NCI-H82 treated with DMSO at 0.1 percent for 48 hours (cell line): ENCODE data around the gene UCK1.
"Not testable (repeated sequence)": the region's sequence is repeated elsewhere in the genome, so short reads cannot be mapped to it uniquely, and the experiment has no call there.

Experiments
- DNase-seq: peaks from one replicate; lab custom pipeline; 2025; ENCODE audit not compliant: unreplicated experiment; lab: John Stamatoyannopoulos, UW

Gene UCK1

DNA sequence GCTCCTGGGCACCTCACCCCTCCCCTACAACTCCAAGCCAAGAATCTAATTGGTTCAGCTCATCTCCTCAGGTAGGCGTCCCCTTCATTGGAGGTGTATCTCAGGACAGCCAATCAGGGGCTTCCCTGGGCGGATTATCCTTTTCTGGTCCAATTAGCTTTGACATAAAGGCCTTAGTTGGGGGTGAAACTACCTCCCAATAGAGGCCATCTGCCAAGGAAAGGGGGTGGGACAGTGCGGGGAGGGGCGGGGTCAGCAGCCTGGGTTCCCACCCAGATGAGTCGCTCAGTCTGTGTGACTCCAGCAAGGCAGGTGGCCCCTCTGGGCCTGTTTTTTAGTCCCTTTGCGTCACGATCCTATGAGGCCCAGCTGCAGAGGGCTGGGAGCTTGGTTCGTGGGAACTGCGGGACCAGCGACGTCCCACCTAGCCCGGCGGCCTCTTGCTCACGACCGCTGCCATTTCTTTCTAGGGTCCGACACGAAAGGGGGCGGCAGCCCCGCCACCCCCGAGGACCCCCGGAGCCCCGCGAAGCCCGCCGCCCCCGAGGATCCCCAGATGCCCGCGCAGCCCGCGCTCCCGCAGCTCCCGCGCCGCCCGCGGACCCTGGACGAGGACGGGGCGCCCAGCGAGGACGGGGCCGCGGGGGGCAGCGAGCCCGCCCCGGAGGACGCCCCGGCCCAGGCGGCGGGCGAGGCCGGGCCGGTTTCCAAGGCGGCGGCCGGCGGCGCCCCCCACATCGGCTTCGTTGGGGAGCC lies 23.2 kb upstream of the UCK1 start:
- no peak for DNase-seq

DNA sequence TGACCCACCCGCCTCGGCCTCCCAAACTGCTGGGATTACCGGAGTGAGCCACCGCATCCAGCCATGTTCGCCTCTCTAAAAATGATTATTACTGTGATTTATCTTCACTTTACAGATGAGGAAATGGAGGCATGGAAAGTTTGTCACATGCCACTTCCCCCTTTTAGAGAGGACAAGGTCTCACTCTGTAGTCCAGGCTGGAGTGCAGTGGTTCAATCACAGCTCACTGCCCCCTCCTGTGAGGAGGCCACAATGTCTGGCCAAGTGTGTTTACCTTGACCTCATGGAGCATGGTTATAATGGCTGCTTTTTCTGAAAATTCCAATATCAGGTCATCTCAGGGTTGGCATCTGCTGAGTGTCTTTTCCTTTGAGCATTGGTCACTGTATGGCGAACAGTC lies 21.0 kb upstream of the UCK1 start:
- no peak for DNase-seq

- DNase-seq: peak; percentile 9
Measured at GRCh38 chr9:131550465-131550864, 19.4 kb upstream of the UCK1 start.

- not testable (repeated sequence) for DNase-seq
Measured at GRCh38 chr9:131549186-131549585, 18.1 kb upstream of the UCK1 start.

DNA sequence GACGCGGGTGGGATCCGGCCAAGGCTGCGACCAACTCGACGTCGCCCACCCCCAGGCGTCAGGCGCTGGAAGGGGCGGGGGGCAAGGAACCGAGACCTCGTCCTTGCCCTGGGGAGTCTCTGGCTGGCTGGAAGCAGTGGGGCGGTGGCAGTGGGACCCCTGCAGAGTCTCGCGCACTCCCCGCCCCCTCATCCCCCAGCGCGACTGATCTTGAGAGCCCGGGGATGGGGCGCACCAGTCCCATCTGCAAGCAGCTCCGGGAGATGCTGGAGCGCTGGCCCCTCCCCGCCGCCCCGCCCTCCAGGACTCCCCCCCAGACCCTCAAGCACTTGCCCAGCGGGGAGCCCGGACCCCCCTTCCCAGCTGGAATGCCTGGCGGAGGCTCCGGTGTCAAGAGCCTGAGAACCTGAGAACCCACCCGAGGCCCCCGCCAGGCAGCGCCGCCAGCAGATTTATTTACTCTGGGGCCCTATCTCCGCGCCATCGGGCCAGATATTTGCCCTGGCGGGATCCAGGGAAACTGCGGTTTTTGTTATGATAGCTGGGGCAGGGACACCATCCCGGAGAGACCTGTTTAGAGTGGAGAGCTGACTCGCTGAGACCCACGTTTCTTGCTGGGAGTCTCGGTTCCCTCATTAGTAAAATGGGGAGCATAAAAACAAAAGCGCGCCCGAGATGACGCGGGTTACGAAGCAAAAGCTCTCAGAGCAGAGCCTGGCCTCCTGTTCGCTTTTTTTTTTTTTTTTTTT lies 15.4 kb upstream of the UCK1 start:
- peak; percentile 7 for DNase-seq

DNA sequence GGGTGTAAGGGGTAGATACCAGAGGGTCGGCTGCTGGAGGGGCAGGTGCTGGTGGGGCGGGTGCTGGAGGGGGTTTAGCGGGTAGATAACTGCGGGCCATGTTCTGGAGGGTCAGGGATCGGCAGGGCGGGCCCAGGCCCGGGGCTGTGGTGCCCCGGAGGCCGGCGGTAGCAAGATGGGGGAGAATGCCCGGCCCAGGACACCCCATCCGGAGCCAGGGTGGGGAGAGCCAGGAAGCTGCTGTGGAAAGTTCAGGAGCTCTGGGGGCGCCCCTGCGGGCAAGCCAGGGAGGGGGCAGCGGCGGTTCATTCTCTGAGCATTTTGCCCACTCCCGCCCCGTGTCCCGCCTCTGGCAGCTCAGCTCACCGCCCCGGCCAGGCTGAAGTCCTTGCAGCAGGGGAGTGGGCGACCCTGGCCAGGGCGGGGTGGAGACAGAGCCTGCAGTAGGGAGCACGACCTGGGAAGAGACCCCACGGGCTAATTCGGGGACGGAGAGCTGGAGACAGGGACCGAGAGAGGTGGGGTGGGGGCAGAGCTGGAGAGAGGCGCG lies 14.8 kb upstream of the UCK1 start:
- no peak for DNase-seq

GRCh38 chr9:131545003-131545785 lies 14.1 kb upstream of the UCK1 start, which contains the start of gene PRRT1B:
PRRT1B (plus strand) TSS chr9:131545523; CDS start chr9:131545616, 93 bp downstream.
- no peak for DNase-seq

DNA sequence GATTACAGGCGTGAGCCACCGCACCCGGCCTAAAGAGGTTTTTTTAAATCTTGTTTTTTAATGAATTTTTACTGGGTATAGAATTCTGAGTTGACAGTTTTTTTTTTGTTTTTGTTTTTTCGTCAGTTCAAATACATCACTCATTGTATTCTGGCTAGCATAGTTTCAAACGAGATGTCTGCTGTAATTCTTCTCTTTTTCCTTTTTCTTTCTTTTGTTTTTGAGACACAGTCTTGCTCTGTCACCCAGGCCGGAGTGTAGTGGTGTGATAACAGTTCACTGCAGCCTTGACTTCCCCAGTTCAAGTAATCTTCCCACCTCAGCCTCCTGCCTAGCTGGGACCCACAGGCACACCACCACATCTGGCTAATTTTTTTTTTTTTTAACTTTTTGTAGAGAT lies 12.1 kb upstream of the UCK1 start:
- DNase-seq: no peak

- DNase-seq: no peak
Measured at GRCh38 chr9:131539223-131539923, 8.3 kb upstream of the UCK1 start.

DNA sequence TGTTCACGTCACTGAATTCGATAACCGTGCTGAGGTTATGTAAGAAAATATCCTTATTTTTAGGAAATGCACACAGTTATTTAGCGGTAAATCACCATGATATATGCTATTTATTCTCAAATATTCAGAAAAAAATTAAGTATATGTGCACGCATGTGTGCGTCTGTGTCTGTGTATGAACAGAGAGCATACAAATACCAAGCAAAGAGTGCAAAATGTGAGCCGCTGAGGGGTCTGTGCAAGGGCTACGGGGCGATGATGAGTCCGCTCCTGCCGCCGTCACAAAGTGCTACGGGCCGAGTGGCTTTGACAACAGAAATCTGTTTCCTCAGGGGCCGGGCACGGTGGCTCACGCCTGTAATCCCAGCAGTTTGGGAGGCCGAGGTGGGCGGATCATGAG lies 6.9 kb upstream of the UCK1 start:
- DNase-seq: no peak

- DNase-seq: no peak
Measured at GRCh38 chr9:131534721-131535237, 3.7 kb upstream of the UCK1 start.

DNA sequence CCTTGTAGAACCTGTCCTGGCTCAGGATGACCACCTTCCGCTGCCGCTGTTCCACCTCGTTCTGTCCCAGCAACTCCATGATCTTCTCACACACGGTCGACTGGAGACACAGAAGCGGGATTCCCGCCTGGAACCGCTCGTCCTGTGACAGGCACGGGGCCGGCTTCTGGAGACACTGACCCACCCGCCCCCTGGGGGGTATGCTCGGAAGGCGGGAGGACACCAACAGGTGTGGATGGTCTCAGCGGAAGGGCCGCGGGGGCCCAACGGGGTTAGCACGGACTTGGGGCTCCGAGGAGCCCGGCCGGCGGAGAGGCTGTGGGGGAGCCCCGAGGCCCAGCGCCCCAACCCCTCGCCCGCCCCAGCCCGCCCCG lies 530 bp downstream of the UCK1 start:
- DNase-seq: no peak

DNA sequence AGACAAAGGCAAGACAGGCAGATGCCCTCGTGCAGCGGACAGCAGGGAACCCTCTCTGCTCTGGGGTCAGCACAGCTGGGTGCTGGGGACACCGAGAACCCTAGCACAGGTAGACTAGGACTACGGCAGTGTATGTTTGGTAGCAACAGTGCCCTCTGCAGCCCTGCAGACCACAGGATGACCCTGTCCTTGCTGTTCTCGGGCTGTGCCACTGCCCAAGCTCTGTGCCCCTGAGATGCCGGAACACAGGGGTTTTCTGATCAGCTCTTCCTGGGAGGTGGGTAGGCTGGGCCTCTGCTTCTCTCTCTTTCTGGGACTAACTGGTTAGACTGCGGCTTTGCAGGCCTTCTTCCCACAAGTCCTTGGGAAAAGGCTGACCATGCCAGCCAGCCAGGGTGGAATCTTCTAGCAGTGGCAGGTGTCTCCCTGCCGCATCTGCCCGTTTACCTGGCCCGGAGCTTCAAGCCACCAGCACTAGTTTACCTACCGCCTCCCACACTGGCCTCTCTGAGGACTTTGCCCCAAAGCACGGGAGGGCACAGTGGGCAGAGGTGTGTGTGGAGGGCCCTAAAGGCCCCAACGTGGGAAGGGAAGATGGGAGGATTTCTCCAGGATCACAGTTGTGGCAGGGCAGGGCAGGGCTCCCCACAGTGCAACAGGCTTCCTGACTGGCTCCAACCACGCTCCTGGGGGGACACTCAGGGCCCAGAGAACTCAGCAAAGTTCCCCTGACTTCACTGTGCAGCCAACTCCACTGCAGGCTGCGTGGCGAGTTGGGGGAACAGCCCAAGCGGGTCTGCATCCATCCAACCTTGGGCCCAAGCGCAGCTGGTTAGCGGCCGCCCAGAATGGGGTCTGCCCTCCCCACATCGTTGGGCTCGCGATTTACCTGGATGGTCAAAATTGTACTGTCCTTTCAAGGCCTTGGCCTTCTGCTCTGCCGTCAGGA lies 1.2 kb downstream of the UCK1 start:
- no peak for DNase-seq

- DNase-seq: no peak
Measured at GRCh38 chr9:131528886-131529505, 2.1 kb downstream of the UCK1 start.

- no peak for DNase-seq
Measured at GRCh38 chr9:131528186-131528585, 2.9 kb downstream of the UCK1 start.

DNA sequence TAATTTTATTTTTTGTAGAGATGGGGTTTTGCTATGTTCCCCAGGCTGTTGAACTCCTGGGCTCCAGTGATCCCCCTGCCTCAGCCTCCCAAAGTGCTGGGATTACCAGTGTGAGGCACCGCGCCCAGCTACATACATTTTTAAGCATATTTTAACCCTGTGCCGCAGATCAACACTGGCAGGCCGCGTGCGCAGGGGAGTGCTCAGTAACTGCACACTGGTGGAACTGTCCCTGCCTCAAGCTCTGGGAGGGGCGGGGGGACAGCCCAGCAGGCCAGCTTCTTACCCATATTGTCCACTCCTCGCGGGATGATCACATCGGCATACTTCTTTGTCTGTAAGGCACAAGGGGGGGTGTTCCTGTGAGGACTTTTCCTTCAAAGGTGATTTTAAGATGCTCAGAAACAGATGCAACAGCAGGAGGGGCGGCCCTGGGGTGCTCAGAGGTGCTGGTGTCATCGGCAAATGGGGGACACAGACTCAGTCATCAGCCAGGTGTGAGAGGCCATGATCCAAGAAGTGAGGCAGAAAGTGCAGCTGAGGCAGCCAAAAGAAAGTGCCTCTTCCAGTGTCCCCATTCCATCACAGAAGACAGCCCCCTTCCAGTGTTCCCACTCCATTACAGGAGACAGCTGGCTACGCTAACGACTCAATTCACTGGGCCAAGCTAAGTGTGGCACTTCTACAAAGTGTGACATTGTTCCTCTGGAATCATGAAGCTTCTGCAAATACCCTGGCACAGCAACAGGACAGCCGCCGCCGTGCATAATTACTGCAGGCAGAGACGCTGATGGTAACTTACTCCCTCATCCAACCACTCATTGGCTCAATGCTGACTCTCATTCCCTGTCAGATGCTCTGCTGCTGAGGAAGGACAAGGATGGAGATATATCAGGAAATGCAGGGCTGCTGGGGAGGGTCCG lies 5.2 kb downstream of the UCK1 start:
- DNase-seq: no peak

DNA sequence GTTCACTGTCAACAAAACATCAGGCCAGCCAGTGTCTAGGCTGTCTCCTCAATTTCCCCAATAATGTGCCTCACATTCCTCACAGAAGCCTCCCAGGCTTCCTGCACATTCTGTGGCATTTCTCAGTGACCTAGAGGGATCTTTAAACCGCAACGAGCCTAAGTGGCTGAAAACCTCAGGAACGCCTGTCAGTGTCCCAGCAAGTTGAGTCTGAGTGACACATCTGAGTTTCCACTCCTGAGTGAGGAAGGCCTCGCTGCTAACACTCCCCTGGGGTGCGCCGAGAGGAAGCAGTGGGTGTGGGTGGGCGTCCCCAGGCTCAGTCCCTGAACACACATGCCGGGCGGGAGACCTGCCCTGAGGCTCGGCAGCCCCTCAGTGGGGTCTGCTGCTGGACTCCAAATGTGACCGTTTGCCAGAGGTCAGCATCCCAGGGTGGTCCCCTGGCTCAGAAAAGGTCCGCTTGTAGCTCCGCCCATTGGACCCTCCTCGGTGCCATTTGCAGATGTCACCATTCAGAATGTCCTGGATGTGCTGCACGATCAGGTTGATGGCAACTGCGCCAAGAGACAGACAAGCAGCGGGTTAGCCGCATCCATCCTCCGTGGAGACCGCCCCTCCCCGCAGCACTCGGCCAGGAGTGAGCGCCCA lies 6.3 kb downstream of the UCK1 start:
- no peak for DNase-seq
